ENCODE measurements around the gene ADAMTS7. TPM values are rescaled to one million over a fixed set of nuclear protein-coding genes. Genes with fewer than 3 reads are reported as not detected.
A peak's percentile ranks its signal among the peaks of the same experiment; 100 is the strongest.

Gene ADAMTS7
- total RNA-seq, 2 experiments from 2014 or later, result 0.10 to 0.21 TPM

DNA sequence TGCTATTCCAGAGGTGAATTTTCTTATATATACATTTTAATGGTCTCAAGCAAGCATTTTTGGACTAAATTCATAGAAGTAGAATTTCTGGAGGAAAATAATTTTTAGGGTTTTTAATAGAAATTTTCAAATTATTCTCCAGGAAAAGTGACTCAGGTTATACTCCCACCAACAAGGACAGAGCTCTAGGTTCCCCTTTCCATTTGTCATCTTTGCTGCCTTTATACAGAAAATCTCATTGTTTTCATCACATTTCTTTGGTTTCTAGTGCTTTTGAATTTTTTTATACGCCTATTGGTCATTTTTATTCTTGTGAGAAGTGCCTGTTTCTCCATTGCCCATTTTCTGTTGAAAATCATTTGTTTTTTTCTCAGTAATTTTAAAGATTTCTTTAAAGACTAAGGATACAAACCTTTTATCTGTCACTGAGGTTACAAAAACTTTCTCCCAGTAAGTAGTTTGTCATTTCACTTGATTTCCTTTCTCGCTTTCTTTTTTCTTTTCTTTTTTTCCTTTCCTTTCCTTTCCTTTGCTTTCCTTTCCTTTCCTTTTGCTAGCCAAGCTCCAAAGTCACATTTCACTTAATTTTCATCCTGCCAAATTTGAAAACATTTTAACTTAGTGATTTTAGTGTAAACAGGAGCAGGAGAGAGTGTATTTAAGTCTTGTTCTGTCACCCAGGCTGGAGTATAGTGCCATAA is 93.2 kb downstream of the ADAMTS7 start:
- DNase-seq, result no peak
- Mint-ChIP-seq H3K27me3 (peaks cover 27% of the 10 kb centered on the region), H3K27ac (no peak overlapping the region), H3K4me1 (no peaks in the 10 kb centered on the region), H3K9me3 (peaks cover 1% of the 10 kb centered on the region), H3K4me3 (no peak overlapping the region), H3K36me3 (no peaks in the 10 kb centered on the region)

DNA sequence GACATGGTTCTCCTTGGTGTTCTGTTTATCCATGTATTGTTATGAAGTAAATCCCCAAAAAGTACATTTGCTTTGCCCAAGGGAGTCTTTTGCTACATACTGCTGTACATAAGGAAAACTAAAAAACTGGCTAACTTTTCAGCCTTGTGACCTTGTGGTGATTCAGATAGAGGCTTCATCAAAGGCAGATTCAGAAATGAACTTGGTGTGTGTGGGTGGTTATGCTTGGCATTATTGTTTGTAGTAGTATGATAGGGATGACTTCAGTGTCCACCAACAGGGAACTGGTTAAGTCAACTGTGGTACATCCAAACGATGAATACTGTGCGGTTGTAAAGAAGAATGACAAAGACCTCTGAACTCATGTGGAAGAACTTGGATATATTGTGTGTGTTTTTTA is 94.6 kb downstream of the ADAMTS7 start:
- H3K36me3 Mint-ChIP-seq, result no peaks in the 10 kb centered on the region
- H3K4me1 Mint-ChIP-seq, result no peaks in the 10 kb centered on the region
- DNase-seq, result no peak
- no peak overlapping the region for H3K27ac Mint-ChIP-seq
- no peak overlapping the region for H3K4me3 Mint-ChIP-seq
- peaks cover 1% of the 10 kb centered on the region for H3K9me3 Mint-ChIP-seq
- H3K27me3 Mint-ChIP-seq, result peaks cover 27% of the 10 kb centered on the region

DNA sequence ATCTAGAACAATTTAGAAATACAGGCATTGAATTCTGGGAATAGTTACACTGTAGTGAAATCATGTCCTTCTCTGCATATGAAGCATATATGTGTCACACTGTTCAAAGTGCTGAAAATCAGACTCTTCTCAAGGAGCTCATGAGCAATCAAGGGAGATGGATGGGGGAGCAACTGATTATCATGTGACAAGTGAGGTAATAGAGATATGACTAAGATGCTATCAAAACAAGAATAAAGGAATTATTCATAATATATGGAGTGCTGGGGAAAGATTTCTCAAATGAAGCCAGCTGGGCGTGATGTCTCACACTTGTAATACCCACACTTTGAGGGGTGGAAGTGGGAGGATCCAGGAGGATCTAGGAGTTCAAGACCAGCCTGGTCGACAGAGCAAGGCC is 95.3 kb downstream of the ADAMTS7 start:
- peaks cover 27% of the 10 kb centered on the region for H3K27me3 Mint-ChIP-seq
- no peak overlapping the region for H3K27ac Mint-ChIP-seq
- H3K9me3 Mint-ChIP-seq, result peaks cover 1% of the 10 kb centered on the region
- H3K4me3 Mint-ChIP-seq, result no peak overlapping the region
- H3K4me1 Mint-ChIP-seq, result no peaks in the 10 kb centered on the region
- no peaks in the 10 kb centered on the region for H3K36me3 Mint-ChIP-seq
- DNase-seq, result no peak

DNA sequence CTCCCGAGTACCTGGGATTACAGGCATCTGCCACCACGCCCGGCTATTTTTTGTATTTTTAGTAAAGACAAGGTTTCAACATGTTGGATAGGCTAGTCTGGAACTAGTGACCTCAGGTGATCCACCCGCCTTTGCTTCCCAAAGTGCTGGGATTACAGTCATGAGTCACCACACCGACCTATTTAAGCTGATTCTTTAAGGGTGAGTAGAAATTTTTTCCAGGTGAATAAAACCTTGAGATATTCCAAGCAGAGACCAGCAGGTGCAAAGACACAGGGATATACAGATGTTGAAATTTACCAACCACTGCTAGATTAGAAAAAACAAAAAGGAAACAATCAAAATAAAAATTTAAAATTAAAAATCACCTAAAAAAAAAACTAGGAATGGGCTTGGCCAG is 95.8 kb downstream of the ADAMTS7 start:
- no peak for DNase-seq
- H3K36me3 Mint-ChIP-seq, result no peaks in the 10 kb centered on the region
- H3K27ac Mint-ChIP-seq, result no peak overlapping the region
- peaks cover 28% of the 10 kb centered on the region for H3K27me3 Mint-ChIP-seq
- H3K4me3 Mint-ChIP-seq, result no peak overlapping the region
- peaks cover 1% of the 10 kb centered on the region for H3K9me3 Mint-ChIP-seq
- no peaks in the 10 kb centered on the region for H3K4me1 Mint-ChIP-seq

DNA sequence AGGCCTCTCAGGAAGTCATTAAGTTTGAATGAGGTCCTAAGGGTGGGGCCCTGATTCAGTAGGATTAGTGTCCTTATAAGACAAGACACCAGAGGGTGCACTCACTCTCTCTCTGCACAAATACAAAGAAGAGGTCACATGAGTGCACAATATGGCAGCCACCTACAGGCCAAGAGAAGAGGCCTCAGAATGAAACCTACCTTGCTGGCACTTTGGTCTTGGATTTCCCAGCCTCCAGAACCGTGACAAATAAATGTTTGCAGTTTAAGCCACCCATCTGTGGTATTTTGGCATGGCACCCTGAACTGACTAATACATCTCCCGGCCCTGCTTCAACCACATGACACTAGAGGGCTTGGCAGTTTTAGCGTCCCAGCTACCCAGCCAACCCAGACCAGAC is 96.4 kb downstream of the ADAMTS7 start:
- Mint-ChIP-seq H3K4me1 (no peaks in the 10 kb centered on the region), H3K4me3 (no peak overlapping the region), H3K27ac (no peak overlapping the region), H3K36me3 (no peaks in the 10 kb centered on the region), H3K9me3 (peaks cover 1% of the 10 kb centered on the region), H3K27me3 (peaks cover 33% of the 10 kb centered on the region)
- no peak for DNase-seq

DNA sequence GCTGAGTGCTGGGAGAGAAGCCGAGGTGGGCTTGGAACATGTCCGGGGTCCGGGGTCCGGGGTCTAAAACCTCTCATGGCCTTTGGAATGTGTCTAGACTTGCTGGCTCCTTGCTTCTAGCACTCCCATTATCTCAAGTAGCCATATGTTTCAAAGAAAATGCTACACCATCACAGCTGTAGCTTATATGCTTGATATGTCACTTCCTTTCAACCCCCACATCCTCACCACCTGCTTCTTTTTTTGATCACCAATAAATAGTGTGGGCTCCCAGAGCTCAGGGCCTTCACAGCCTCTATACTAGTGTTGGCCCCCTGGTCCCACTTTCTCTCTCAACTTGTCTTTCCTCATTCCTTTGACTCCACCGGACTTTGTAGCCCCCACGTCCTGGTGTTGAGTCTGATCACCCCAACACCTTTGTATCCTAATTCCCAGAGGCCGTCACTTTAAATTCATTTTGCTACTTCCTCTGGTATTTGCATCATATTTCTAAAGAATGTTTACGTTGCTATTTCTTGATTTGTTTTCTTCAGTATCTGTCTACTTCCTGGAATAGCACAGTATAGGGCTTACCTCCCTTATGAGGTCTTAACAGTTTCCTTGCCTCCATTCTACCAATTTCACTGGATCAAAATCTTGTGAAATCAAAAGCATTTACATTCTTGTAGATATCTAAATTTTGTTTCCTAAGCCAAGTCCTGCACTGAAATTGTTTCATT is 98.3 kb downstream of the ADAMTS7 start:
- Mint-ChIP-seq H3K4me3 (no peak overlapping the region), H3K27me3 (peaks cover 29% of the 10 kb centered on the region), H3K4me1 (peaks cover 4% of the 10 kb centered on the region), H3K9me3 (peaks cover 1% of the 10 kb centered on the region), H3K27ac (no peak overlapping the region), H3K36me3 (no peaks in the 10 kb centered on the region)
- no peak for DNase-seq

DNA sequence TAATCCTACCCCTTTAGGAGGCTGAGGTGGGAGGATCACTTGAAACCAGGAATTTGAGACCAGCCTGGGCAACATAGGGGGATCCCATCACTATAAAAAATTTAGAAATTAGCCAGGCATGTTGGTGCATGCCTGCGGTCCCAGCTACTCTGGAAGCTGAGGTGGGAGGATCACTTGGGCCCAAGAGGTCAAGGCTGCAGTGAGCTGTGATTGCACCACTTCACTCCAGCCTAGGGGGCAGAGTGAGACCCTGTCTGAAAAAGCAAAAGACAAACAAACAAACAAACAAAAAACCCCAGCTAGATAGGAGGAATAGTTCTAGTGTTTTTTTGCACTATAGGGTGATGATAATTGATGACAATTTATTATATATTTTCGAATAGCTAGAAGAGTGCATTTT is 99.6 kb downstream of the ADAMTS7 start:
- Mint-ChIP-seq H3K4me1 (peaks cover 4% of the 10 kb centered on the region), H3K36me3 (no peaks in the 10 kb centered on the region), H3K27me3 (peaks cover 29% of the 10 kb centered on the region), H3K9me3 (peaks cover 1% of the 10 kb centered on the region), H3K4me3 (no peak overlapping the region), H3K27ac (no peak overlapping the region)
- DNase-seq, result no peak

DNA sequence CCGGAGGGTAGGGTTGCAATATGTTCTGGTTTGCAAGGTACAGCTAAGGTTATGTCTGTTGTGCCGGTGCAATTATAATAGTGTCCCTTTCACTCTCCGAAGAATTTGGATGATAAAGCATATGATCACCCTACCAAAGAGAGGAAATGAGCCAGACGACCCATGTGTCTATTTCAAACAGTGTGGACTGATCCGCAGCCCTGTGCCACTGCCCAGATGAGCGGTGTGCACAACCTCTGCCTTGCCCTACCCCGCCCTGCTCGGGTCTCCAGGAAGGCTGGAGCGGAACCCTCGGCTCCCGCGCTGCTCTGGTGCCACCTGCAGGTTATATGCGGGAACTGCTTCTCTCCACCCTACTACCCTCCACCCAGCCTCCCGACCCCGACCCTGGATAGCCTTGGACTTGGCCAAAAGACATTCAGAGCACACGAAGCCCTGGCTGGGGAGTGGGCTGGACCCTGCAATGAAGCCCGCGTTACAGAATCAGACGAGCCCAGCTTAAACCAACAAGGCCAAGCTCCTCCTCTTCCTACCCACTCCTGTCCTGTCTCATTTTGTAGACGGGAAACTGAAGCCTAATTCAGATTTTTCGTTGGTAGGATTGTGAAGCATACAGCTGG is 101.9 kb downstream of the ADAMTS7 start:
- H3K4me3 Mint-ChIP-seq, result no peak overlapping the region

More for the DNA sequence above, 101.9 kb downstream of the ADAMTS7 start:
- Mint-ChIP-seq H3K27ac (no peak overlapping the region), H3K4me1 (peaks cover 4% of the 10 kb centered on the region), H3K27me3 (peaks cover 32% of the 10 kb centered on the region), H3K9me3 (no peaks in the 10 kb centered on the region), H3K36me3 (no peaks in the 10 kb centered on the region)
- peak; percentile 67 for DNase-seq

Other genes with a start within 250 kb of the ADAMTS7 start
- 1 to 10 TPM; 6.3 to 7.3 TPM for gene CHRNA5, start 245.9 kb downstream of the ADAMTS7 start, total RNA-seq
- not detected for gene CHRNA3, start 190.5 kb downstream of the ADAMTS7 start, total RNA-seq
- gene CHRNB4, start 170.3 kb downstream of the ADAMTS7 start, total RNA-seq, result not detected
- 100 to 1,000 TPM; 275 to 293 TPM for gene MORF4L1, start 61.4 kb upstream of the ADAMTS7 start, total RNA-seq
- gene CTSH, start 133.6 kb upstream of the ADAMTS7 start, total RNA-seq, result 1 to 10 TPM; 4.3 to 4.9 TPM

Data from activated naive CD8-positive, alpha-beta T cell treated with anti-CD3 and anti-CD28 coated beads for 36 hours (primary cell).